PC-9 (cell line): ENCODE data around the gene MUSTN1. TPM values are rescaled to one million over a fixed set of nuclear protein-coding genes. Genes with fewer than 3 reads are reported as not detected.

Experiments used
- BruUV-seq: library from RNA; stranded (reverse); fragments of 400-500 nt; replicated peaks from 2 replicates; lab custom pipeline; 2021; lab: Mats Ljungman, UMichigan
- CTCF ChIA-PET: fragments of 300-600 bp; sonication (Branson Sonifier 250); formaldehyde crosslinking; loops from one replicate; lab custom pipeline; 2022; ENCODE audit warnings: antibody characterized with exemption; lab: Charles Lee
- POLR2A ChIA-PET: fragments of 300-600 bp; sonication (Branson Sonifier 250); formaldehyde crosslinking; loops from one replicate; lab custom pipeline; 2022; ENCODE audit warnings: antibody characterized with exemption; ENCODE audit not compliant: unreplicated experiment; lab: Charles Lee
- DNase-seq, 2 experiments: peaks; one replicate each; pipeline versions ENCODE4 v3.0.0 to v3.0.0-alpha.2; 2015 to 2022; ENCODE audit warnings: mixed read lengths in 1 of 2
- H2AFZ ChIP-seq: fragments of 200-600 bp; sonication (generic); 2 replicates; pipeline ENCODE4 v1.8.1; 2017; ENCODE audit warnings: antibody characterized with exemption
- H3F3A ChIP-seq: fragments of 200-600 bp; sonication (generic); 2 replicates; pipeline ENCODE4 v1.8.1; 2017; ENCODE audit warnings: antibody characterized with exemption, mild to moderate bottlenecking, low read depth; ENCODE audit not compliant: insufficient read depth
- H3K27ac ChIP-seq: fragments of 200-600 bp; sonication (generic); 2 replicates; pipeline ENCODE4 v1.6.1; 2016; ENCODE audit warnings: mixed run types
- H3K27me3 ChIP-seq: fragments of 200-600 bp; sonication (generic); 2 replicates; pipeline ENCODE4 v1.6.1; 2016; ENCODE audit warnings: low read depth, mixed run types; ENCODE audit not compliant: insufficient read depth
- H3K36me3 ChIP-seq: fragments of 200-600 bp; sonication (generic); 2 replicates; pipeline ENCODE4 v1.6.1; 2016; ENCODE audit warnings: low read depth, mixed run types
- H3K4me1 ChIP-seq: fragments of 200-600 bp; sonication (generic); replicated peaks from 2 replicates; pipeline ENCODE4 v1.6.1; 2016; ENCODE audit warnings: mixed run types; ENCODE audit not compliant: insufficient read depth
- H3K4me2 ChIP-seq: fragments of 200-600 bp; sonication (generic); 2 replicates; pipeline ENCODE4 v1.6.1; 2017; ENCODE audit warnings: mixed run types
- H3K4me3 ChIP-seq: fragments of 200-600 bp; sonication (generic); 2 replicates; pipeline ENCODE4 v1.6.1; 2016; ENCODE audit warnings: mixed run types
- H3K79me2 ChIP-seq: fragments of 200-600 bp; sonication (generic); 2 replicates; pipeline ENCODE4 v1.6.1; 2017; ENCODE audit warnings: low read depth, mixed run types
- H3K9me2 ChIP-seq: fragments of 200-600 bp; sonication (generic); 2 replicates; pipeline ENCODE4 v1.8.1; 2017; ENCODE audit warnings: mild to moderate bottlenecking; ENCODE audit not compliant: insufficient read depth
- H3K9me3 ChIP-seq: fragments of 200-600 bp; sonication (generic); 2 replicates; pipeline ENCODE4 v1.8.1; 2016; ENCODE audit warnings: low read depth; ENCODE audit not compliant: insufficient read depth
- H4K20me1 ChIP-seq: fragments of 200-600 bp; sonication (generic); 2 replicates; pipeline ENCODE4 v1.8.1; 2017; ENCODE audit not compliant: insufficient read depth
- EZH2 ChIP-seq: fragments of 200-600 bp; sonication (generic); IDR thresholded peaks from 2 replicates; pipeline ENCODE4 v1.8.0; 2017; ENCODE audit warnings: antibody characterized with exemption, low read depth
- intact Hi-C: fragments of 100-400 bp; cut with micrococcal nuclease; formaldehyde crosslinking; loops from one replicate; pipeline ENCODE4 v1.10.0; 2022; ENCODE audit not compliant: unreplicated experiment
- total RNA-seq: library from RNA; stranded (reverse); gene quantifications from 2 replicates; pipeline ENCODE4 v1.2.3, GENCODE V29; 2021
- TF ChIP-seq, protein P1 (sequence below): fragments of 200-600 bp; sonication (generic); conservative IDR thresholded peaks from 2 replicates; pipeline ENCODE4 v1.6.1; 2017; ENCODE audit warnings: mixed run types, antibody characterized with exemption, mild to moderate bottlenecking, moderate library complexity

The MUSTN1 gene
- total RNA-seq, 1 experiment from 2014 or later: not detected

DNA sequence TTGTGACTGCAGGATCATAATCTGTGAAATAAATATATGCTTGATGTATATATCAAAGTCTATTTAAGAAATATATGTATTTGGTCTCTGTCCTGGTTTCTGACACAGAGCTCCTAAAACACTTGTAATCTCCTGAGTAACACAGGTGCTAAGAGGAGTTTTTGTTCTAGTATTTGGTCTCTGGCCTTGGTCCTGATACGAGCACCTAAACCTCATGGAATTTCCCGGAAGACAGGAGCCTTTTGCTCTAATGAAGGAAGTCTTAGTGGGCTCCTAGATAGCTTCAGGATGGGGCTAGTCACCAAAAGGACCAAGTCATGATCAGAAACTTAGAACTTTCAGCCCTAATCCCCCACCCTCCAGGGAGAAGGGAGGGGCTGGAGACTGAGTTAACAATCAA is 19.2 kb upstream of the MUSTN1 start:
- no peaks in the 10 kb centered on the region for H3F3A ChIP-seq
- CTCF ChIA-PET: no interaction called here
- no peak overlapping the region for H2AFZ ChIP-seq
- H4K20me1 ChIP-seq: 0 out of 2 replicates have a peak, but pooled peaks cover 3% of the 10 kb centered on the region
- no peak overlapping the region for H3K4me2 ChIP-seq
- H3K27ac ChIP-seq: no peak overlapping the region
- no peaks in the 10 kb centered on the region for H3K27me3 ChIP-seq
- no peaks in the 10 kb centered on the region for H3K79me2 ChIP-seq
- intact Hi-C loops: no loop called here
- H3K4me1 ChIP-seq: no peaks in the 10 kb centered on the region
- no peak for TF ChIP-seq EZH2
- TF ChIP-seq, protein P1, sequence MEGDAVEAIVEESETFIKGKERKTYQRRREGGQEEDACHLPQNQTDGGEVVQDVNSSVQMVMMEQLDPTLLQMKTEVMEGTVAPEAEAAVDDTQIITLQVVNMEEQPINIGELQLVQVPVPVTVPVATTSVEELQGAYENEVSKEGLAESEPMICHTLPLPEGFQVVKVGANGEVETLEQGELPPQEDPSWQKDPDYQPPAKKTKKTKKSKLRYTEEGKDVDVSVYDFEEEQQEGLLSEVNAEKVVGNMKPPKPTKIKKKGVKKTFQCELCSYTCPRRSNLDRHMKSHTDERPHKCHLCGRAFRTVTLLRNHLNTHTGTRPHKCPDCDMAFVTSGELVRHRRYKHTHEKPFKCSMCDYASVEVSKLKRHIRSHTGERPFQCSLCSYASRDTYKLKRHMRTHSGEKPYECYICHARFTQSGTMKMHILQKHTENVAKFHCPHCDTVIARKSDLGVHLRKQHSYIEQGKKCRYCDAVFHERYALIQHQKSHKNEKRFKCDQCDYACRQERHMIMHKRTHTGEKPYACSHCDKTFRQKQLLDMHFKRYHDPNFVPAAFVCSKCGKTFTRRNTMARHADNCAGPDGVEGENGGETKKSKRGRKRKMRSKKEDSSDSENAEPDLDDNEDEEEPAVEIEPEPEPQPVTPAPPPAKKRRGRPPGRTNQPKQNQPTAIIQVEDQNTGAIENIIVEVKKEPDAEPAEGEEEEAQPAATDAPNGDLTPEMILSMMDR: no peak
- DNase-seq: no peak
- H3K36me3 ChIP-seq: no peaks in the 10 kb centered on the region
- H3K9me3 ChIP-seq: no peaks in the 10 kb centered on the region
- H3K9me2 ChIP-seq: no peaks in the 10 kb centered on the region
- BruUV-seq: no TSS peak
- H3K4me3 ChIP-seq: no peak overlapping the region
- POLR2A ChIA-PET: no interaction called here

DNA sequence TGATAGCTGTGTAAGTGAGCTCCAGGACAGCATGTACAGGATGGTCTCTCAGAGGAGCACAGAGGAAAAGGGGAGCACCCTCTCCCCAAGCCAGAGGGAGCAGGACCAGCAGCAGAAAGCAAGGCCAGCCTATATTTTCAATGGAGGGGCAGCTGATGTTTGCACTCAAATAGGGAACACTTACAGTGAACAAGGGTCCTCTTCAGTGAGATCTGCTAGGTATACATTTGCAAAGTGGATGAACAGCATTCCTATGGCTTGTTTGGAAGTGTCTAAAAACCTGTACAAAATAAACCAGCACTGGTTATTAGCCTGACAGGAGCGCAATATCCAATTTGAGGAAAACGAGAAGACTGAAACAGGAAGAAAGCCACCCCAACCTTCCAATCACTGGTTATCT is 17.6 kb upstream of the MUSTN1 start:
- no peaks in the 10 kb centered on the region for H3K36me3 ChIP-seq

DNA sequence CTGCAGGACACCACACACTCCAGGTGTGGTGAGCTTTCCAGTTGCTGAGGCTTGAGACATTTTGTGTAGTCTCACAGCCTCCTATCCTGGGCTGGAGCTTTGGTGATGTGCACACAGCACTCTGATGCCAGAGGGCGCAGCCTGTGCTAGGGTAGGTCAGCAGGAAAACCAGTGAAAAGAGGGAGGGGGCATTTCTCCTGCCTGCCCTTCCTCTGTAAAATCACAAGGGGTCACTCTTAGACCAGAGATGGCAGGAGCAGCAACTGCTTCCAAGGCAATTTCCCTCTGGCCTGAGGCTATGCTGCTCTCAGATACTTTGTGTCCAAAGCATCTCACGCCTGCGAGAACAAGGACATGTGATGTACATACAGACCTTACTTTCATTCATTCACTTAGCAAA is 16.5 kb upstream of the MUSTN1 start:
- intact Hi-C loops: loop anchor here (1.0 kb wide), 1 partner anchor 221 kb away; no protein-coding TSS in a partner anchor
- ChIA-PET POLR2A (no interaction called here), CTCF (interaction anchor here (0.6 kb wide), 1 partner anchor 347 kb away, joined by 6 read pairs; no protein-coding TSS in a partner anchor)
- Histone ChIP-seq H3K36me3 (no peaks in the 10 kb centered on the region), H3K27me3 (no peaks in the 10 kb centered on the region), H4K20me1 (0 out of 2 replicates have a peak, but pooled peaks cover 3% of the 10 kb centered on the region), H3K9me2 (no peaks in the 10 kb centered on the region), H3K9me3 (no peaks in the 10 kb centered on the region), H3K79me2 (no peaks in the 10 kb centered on the region), H3F3A (no peaks in the 10 kb centered on the region), H2AFZ (no peak overlapping the region), H3K4me3 (no peak overlapping the region), H3K4me2 (no peak overlapping the region), H3K4me1 (no peaks in the 10 kb centered on the region), H3K27ac (no peak overlapping the region)
- DNase-seq: peak; percentile 38 to 44
- no TSS peak for BruUV-seq
- TF ChIP-seq EZH2: no peak
- TF ChIP-seq, protein P1: peak; percentile 73

More for the DNA sequence above, 17.6 kb upstream of the MUSTN1 start:
- no peak overlapping the region for H3K4me3 ChIP-seq
- TF ChIP-seq EZH2: no peak
- TF ChIP-seq, protein P1: no peak
- no TSS peak for BruUV-seq
- DNase-seq: no peak
- intact Hi-C loops: no loop called here
- H3K9me3 ChIP-seq: no peaks in the 10 kb centered on the region
- ChIA-PET POLR2A (no interaction called here), CTCF (no interaction called here)
- no peak overlapping the region for H3K4me2 ChIP-seq
- 0 out of 2 replicates have a peak, but pooled peaks cover 3% of the 10 kb centered on the region for H4K20me1 ChIP-seq
- H3K9me2 ChIP-seq: no peaks in the 10 kb centered on the region
- no peak overlapping the region for H3K27ac ChIP-seq
- H3K79me2 ChIP-seq: no peaks in the 10 kb centered on the region
- no peaks in the 10 kb centered on the region for H3F3A ChIP-seq
- H3K27me3 ChIP-seq: no peaks in the 10 kb centered on the region
- no peaks in the 10 kb centered on the region for H3K4me1 ChIP-seq
- H2AFZ ChIP-seq: no peak overlapping the region
